H9 (cell line): ENCODE results near the gene CXCL12. TPM values are rescaled to one million over a fixed set of nuclear protein-coding genes. Genes with fewer than 3 reads are reported as not detected.

ENCODE experiments used
- DNase-seq: peaks from one replicate; pipeline ENCODE4 v3.0.0-alpha.2; 2017
- H2AFZ ChIP-seq: one replicate; pipeline ENCODE4 v1.6.1; 2013; ENCODE audit warnings: mild to moderate bottlenecking, low read length, control low read depth, moderate library complexity
- H2AK5ac ChIP-seq: 2 replicates; pipeline ENCODE4 v1.6.1; 2013; ENCODE audit warnings: low read length, control low read depth, mixed read lengths; ENCODE audit not compliant: insufficient read length
- H2BK120ac ChIP-seq: one replicate; pipeline ENCODE4 v1.6.1; 2013; ENCODE audit warnings: low read depth, mild to moderate bottlenecking, low read length, control low read depth, inconsistent platforms; ENCODE audit not compliant: poor library complexity, severe bottlenecking
- H2BK12ac ChIP-seq: 2 replicates; pipeline ENCODE4 v1.6.1; 2013; ENCODE audit warnings: low read length, control low read depth, mixed read lengths, low read depth; ENCODE audit not compliant: insufficient read length
- H2BK15ac ChIP-seq: 2 replicates; pipeline ENCODE4 v1.6.1; 2013; ENCODE audit warnings: low read depth, low read length, control low read depth
- H2BK20ac ChIP-seq: one replicate; pipeline ENCODE4 v1.6.1; 2013; ENCODE audit warnings: low read depth, mild to moderate bottlenecking, low read length, control low read depth, inconsistent platforms; ENCODE audit not compliant: poor library complexity, severe bottlenecking
- H2BK5ac ChIP-seq: 2 replicates; pipeline ENCODE4 v1.6.1; 2013; ENCODE audit warnings: low read length, control low read depth, mixed read lengths; ENCODE audit not compliant: insufficient read length
- H3K14ac ChIP-seq: 2 replicates; pipeline ENCODE4 v1.6.1; 2013; ENCODE audit warnings: low read length, control low read depth; ENCODE audit not compliant: insufficient read depth
- H3K18ac ChIP-seq: 2 replicates; pipeline ENCODE4 v1.6.1; 2013; ENCODE audit warnings: low read depth, mild to moderate bottlenecking, mixed read lengths, low read length, control low read depth; ENCODE audit not compliant: insufficient read length
- H3K23ac ChIP-seq: 2 replicates; pipeline ENCODE4 v1.6.1; 2013; ENCODE audit warnings: low read length, control low read depth, mixed read lengths, low read depth; ENCODE audit not compliant: insufficient read length
- H3K23me2 ChIP-seq: 2 replicates; pipeline ENCODE4 v1.6.1; 2013; ENCODE audit warnings: low read depth, mild to moderate bottlenecking, mixed read lengths, low read length, control low read depth; ENCODE audit not compliant: insufficient read length, poor library complexity, severe bottlenecking
- H3K27ac ChIP-seq: 2 replicates; pipeline ENCODE4 v1.5.1; 2013; ENCODE audit warnings: low read length, control low read depth, mixed read lengths, low read depth; ENCODE audit not compliant: insufficient read length
- H3K27me3 ChIP-seq: 2 replicates; pipeline ENCODE4 v1.6.1; 2013; ENCODE audit warnings: low read length, control low read depth, inconsistent platforms; ENCODE audit not compliant: insufficient read depth
- H3K4ac ChIP-seq: 2 replicates; pipeline ENCODE4 v1.6.1; 2013; ENCODE audit warnings: low read depth, mild to moderate bottlenecking, control low read depth, inconsistent platforms, low read length, moderate library complexity
- H3K4me1 ChIP-seq: 2 replicates; pipeline ENCODE4 v1.6.1; 2013; ENCODE audit warnings: low read length, control low read depth, inconsistent platforms; ENCODE audit not compliant: insufficient read depth
- H3K4me2 ChIP-seq: 2 replicates; pipeline ENCODE4 v1.6.1; 2013; ENCODE audit warnings: low read length, control low read depth, mixed read lengths; ENCODE audit not compliant: insufficient read length, insufficient read depth
- H3K56ac ChIP-seq: 2 replicates; pipeline ENCODE4 v1.6.1; 2013; ENCODE audit warnings: low read depth, mild to moderate bottlenecking, mixed read lengths, low read length, control low read depth; ENCODE audit not compliant: insufficient read length
- H3K79me1 ChIP-seq: 2 replicates; pipeline ENCODE4 v1.6.1; 2013; ENCODE audit warnings: low read depth, mild to moderate bottlenecking, moderate library complexity, low read length, control low read depth, inconsistent platforms; ENCODE audit not compliant: insufficient read depth, poor library complexity, severe bottlenecking
- H3K79me2 ChIP-seq: 2 replicates; pipeline ENCODE4 v1.6.1; 2013; ENCODE audit warnings: low read length, control low read depth, inconsistent platforms; ENCODE audit not compliant: insufficient read depth
- H3K9ac ChIP-seq: 2 replicates; pipeline ENCODE4 v1.6.1; 2013; ENCODE audit warnings: low read length, control low read depth, mixed read lengths; ENCODE audit not compliant: insufficient read length; ENCODE audit errors: extremely low read depth
- H3K9me3 ChIP-seq: one replicate; pipeline ENCODE4 v1.6.1; 2013; ENCODE audit warnings: low read depth, low read length, inconsistent platforms; ENCODE audit not compliant: control insufficient read depth
- H3T11ph ChIP-seq: one replicate; pipeline ENCODE4 v1.6.1; 2013; ENCODE audit warnings: mild to moderate bottlenecking, low read length, control low read depth, inconsistent platforms
- H4K20me1 ChIP-seq: one replicate; pipeline ENCODE4 v1.6.1; 2013; ENCODE audit not compliant: control insufficient read depth, insufficient read length, insufficient read depth
- H4K5ac ChIP-seq: 2 replicates; pipeline ENCODE4 v1.6.1; 2013; ENCODE audit warnings: low read depth, mild to moderate bottlenecking, mixed read lengths, low read length, control low read depth; ENCODE audit not compliant: insufficient read length
- H4K8ac ChIP-seq: replicated peaks from 2 replicates; pipeline ENCODE4 v1.6.1; 2013; ENCODE audit warnings: low read length, control low read depth, mixed read lengths, low read depth; ENCODE audit not compliant: insufficient read length
- H4K91ac ChIP-seq: 2 replicates; pipeline ENCODE4 v1.6.1; 2013; ENCODE audit warnings: low read depth, mild to moderate bottlenecking, moderate library complexity, mixed read lengths, low read length, control low read depth; ENCODE audit not compliant: insufficient read length
- H3K27ac Mint-ChIP-seq, 3 experiments: 2 replicates in 2 of 3; 3 replicates in 1 of 3; pipeline ENCODE4 v1.8.0; 2020 to 2021; ENCODE audit warnings: mixed read lengths in 3 of 3, mild to moderate bottlenecking in 1 of 3, moderate library complexity in 1 of 3
- H3K27me3 Mint-ChIP-seq: 2 replicates; pipeline ENCODE4 v1.8.0; 2021; ENCODE audit warnings: low read depth, mild to moderate bottlenecking, moderate library complexity, mixed read lengths
- H3K36me3 Mint-ChIP-seq, 3 experiments: 2 replicates in 2 of 3; 3 replicates in 1 of 3; pipeline ENCODE4 v1.8.0; 2020 to 2021; ENCODE audit warnings: low read depth in 3 of 3, mixed read lengths in 3 of 3; ENCODE audit not compliant: insufficient read depth in 1 of 3
- H3K4me1 Mint-ChIP-seq, 2 experiments: 2 replicates each; pipeline ENCODE4 v1.8.0; 2020; ENCODE audit warnings: mixed read lengths in 2 of 2
- H3K4me3 Mint-ChIP-seq, 2 experiments: 2 replicates in 1 of 2; 3 replicates in 1 of 2; pipeline ENCODE4 v1.8.0; 2020 to 2021; ENCODE audit warnings: mild to moderate bottlenecking in 2 of 2, mixed read lengths in 2 of 2, moderate library complexity in 1 of 2
- H3K9me3 Mint-ChIP-seq, 2 experiments: 2 replicates in 1 of 2; 3 replicates in 1 of 2; pipeline ENCODE4 v1.8.0; 2020; ENCODE audit warnings: mild to moderate bottlenecking in 2 of 2, mixed read lengths in 2 of 2, moderate library complexity in 1 of 2
- CTCF ChIP-seq: fragments of 200-600 bp; sonication (generic); conservative IDR thresholded peaks from 3 replicates; pipeline ENCODE4 v1.8.0; 2021; ENCODE audit warnings: antibody characterized with exemption, mild to moderate bottlenecking
- WGBS: extraction: QIAGEN DNeasy Blood & Tissue Kit; methylation state at CpG from one replicate; pipeline ENCODE4 v1.1.7; 2013; ENCODE audit warnings: missing lambda C conversion rate, low lambda C conversion rate, mixed read lengths; ENCODE audit not compliant: insufficient read length; ENCODE audit errors: extremely low coverage; 5-methylcytosine and 5-hydroxymethylcytosine counted together
- total RNA-seq: library from RNA; stranded (reverse); gene quantifications from 2 replicates; pipeline ENCODE4 v1.2.1, GENCODE V29; 2021

CXCL12 gene
- total RNA-seq, 1 experiment from 2014 or later: 28.3 TPM

- Mint-ChIP-seq H3K27ac (peak overlapping the region in 1 of 3 experiments; percentile 1; a peak in 1 of 7 replicates), H3K4me3 (no peak overlapping the region), H3K36me3 (no peaks in the 10 kb centered on the region; a peak in 1 of 7 replicates), H3K27me3 (peaks cover 4% of the 10 kb centered on the region), H3K4me1 (peaks cover 27 to 33% of the 10 kb centered on the region in 2 experiments), H3K9me3 (no peaks in the 10 kb centered on the region)
- H3K9ac ChIP-seq: no peak overlapping the region
- no peak overlapping the region for H3K14ac ChIP-seq
- H3K27ac ChIP-seq: no peak overlapping the region
- H3K9me3 ChIP-seq: no peaks in the 10 kb centered on the region
- H4K91ac ChIP-seq: no peak overlapping the region
- H4K8ac ChIP-seq: no peak overlapping the region
- no peak overlapping the region for H2AFZ ChIP-seq
- no peak overlapping the region for H3K56ac ChIP-seq
- H2BK120ac ChIP-seq: no peak overlapping the region
- no peak overlapping the region for H2BK15ac ChIP-seq
- no peak overlapping the region for H2AK5ac ChIP-seq
- no peak overlapping the region for H2BK5ac ChIP-seq
- H3K23ac ChIP-seq: no peak overlapping the region
- H3K79me2 ChIP-seq: no peaks in the 10 kb centered on the region
- no peak overlapping the region for H3T11ph ChIP-seq
- H4K5ac ChIP-seq: no peak overlapping the region
- H2BK12ac ChIP-seq: no peak overlapping the region
- no peak overlapping the region for H3K4ac ChIP-seq
- H3K4me1 ChIP-seq: peaks cover 3% of the 10 kb centered on the region; the same call in 1 of the 2 replicates
- no peaks in the 10 kb centered on the region for H3K27me3 ChIP-seq
- no peaks in the 10 kb centered on the region for H3K23me2 ChIP-seq
- no peak overlapping the region for H2BK20ac ChIP-seq
- H3K4me2 ChIP-seq: no peak overlapping the region
- no peak overlapping the region for H3K18ac ChIP-seq
- no CpG with 5 or more reads among the region's 3 CpGs for WGBS
- no peak for DNase-seq
- H4K20me1 ChIP-seq: no peaks in the 10 kb centered on the region
- TF ChIP-seq CTCF: peak; percentile 32; the same call in 2 of the 3 replicates
- H3K79me1 ChIP-seq: no peaks in the 10 kb centered on the region
Observed at GRCh38 chr10:44339218-44339617, 45.7 kb downstream of the CXCL12 start.
